A673 (cell line): ENCODE results near the gene NKAPD1.

Source experiments
- EZH2 ChIP-seq: fragments of 200-600 bp; sonication (generic); IDR thresholded peaks from 2 replicates; pipeline ENCODE4 v1.6.1; 2017; ENCODE audit warnings: borderline replicate concordance, low read depth, mild to moderate bottlenecking, mixed read lengths, antibody characterized with exemption, low read length; ENCODE audit not compliant: poor library complexity, severe bottlenecking
- TF ChIP-seq, protein P1 (sequence below): fragments of 300-800, 200-600 bp; sonication (generic); conservative IDR thresholded peaks from 2 replicates; pipeline ENCODE4 v1.5.1; 2017; ENCODE audit warnings: low read depth, mild to moderate bottlenecking, antibody characterized with exemption, low read length, moderate library complexity, mixed read lengths

GRCh38 chr11:112042961-112043304 lies 31.2 kb upstream of the NKAPD1 start:
- TF ChIP-seq, protein P1, sequence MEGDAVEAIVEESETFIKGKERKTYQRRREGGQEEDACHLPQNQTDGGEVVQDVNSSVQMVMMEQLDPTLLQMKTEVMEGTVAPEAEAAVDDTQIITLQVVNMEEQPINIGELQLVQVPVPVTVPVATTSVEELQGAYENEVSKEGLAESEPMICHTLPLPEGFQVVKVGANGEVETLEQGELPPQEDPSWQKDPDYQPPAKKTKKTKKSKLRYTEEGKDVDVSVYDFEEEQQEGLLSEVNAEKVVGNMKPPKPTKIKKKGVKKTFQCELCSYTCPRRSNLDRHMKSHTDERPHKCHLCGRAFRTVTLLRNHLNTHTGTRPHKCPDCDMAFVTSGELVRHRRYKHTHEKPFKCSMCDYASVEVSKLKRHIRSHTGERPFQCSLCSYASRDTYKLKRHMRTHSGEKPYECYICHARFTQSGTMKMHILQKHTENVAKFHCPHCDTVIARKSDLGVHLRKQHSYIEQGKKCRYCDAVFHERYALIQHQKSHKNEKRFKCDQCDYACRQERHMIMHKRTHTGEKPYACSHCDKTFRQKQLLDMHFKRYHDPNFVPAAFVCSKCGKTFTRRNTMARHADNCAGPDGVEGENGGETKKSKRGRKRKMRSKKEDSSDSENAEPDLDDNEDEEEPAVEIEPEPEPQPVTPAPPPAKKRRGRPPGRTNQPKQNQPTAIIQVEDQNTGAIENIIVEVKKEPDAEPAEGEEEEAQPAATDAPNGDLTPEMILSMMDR: no peak
- no peak for TF ChIP-seq EZH2
